Ureter (tissue), 1 donor: ENCODE results near the gene PRKCSH. TPM values are rescaled to one million over a fixed set of nuclear protein-coding genes. Genes with fewer than 3 reads are reported as not detected.
"Not testable (repeated sequence)": the region's sequence is repeated elsewhere in the genome, so short reads cannot be mapped to it uniquely, and the experiment has no call there.

Experiments
- DNase-seq: peaks from one replicate; pipeline ENCODE4 v3.0.0-alpha.2; 2020; ENCODE audit warnings: low spot score
- total RNA-seq: library from RNA; stranded (reverse); gene quantifications from one replicate; pipeline ENCODE4 v1.2.4, GENCODE V29; 2023
- donor health status: DM: yes; HTN: yes; CAD: no.

PRKCSH gene
- total RNA-seq, 1 donor from 2014 or later = 267 TPM

DNA sequence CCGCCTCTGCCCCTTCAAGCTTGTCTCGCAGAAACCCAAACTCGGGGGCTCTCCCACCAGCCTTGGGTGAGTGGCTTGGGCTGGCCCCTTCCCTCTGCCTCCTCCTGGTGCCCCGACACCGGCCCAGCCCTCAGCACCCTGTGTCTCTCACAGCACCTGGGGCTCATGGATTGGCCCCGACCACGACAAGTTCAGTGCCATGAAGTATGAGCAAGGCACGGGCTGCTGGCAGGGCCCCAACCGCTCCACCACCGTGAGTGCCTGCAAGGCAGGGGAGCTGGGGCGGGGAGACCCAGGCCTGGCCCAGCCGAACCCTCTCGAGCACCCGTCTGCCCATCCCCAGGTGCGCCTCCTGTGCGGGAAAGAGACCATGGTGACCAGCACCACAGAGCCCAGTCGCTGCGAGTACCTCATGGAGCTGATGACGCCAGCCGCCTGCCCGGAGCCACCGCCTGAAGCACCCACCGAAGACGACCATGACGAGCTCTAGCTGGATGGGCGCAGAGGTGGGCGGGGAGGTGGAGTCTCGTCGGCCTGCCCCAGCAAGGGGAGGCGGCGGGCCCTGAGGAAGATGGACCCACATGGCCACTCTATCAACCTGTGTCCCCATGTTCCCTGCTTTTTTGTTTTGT lies 13.6 kb downstream of the PRKCSH start:
- DNase-seq = no peak

GRCh38 chr19:11450570-11451326 lies 15.3 kb downstream of the PRKCSH start:
- DNase-seq = no peak

DNA sequence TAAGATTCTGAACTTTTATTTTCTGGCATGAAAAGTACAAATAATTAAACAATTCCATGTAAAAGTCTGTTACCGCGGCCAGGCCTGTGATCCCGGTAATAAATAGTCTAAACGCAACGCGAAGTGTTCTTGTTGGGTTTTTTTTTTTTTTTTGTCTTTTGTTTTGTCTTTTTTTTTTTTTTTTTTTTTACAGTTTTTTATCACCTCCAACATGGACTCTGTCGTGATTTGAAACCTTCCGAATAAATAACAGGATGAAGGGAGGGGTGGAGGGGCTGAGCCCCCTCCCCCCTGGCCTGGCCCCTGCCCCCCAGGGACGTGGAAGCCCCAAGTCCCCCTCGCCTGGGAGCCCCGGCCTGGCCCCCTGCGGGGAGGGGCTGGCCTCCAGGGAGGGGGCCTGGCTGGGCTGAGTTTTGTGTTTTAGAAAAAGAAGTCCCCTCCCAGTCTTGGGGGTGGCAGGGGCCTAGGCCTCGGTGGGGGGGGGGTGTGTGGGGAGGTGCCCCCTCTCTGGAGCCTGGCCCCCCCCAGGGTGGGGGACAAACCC lies 16.0 kb downstream of the PRKCSH start:
- DNase-seq = no peak

- DNase-seq = no peak
These were observed 16.6 kb downstream of the PRKCSH start for GRCh38 chr19:11451871-11452619.

DNA sequence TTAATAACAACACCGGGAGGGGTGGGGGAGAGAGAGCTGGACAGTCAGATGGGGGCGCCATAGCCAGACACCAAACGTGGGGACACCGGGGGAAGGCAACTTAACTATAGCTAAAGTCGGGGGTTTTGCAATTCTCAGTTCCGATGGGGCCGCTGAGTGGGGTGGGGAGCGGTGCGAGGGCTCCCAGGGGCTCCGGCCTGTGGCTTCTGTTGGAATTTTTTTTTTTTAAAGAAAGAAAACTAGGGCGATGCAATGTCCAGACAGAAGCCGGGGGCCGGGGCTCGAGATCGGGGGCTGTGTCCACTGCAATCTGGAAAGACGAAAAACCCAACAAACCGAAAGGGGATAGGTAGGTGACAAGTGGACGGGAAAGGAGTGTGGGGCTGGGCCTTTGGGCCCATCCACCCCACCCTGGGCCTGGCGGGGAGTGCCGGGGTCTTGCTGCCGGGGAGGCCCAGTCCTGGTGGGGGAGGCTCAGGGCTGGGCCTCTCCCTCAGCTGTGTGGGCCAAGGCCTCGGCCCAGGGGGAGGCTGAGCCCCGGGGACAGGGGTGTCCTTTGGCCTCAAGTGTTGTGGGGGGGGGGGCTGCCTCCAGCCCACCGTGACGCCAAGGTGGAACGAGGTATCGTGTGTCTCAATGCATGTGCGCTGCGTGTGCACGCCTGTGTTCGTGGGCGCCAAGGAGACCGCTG lies 17.3 kb downstream of the PRKCSH start:
- DNase-seq = no peak

GRCh38 chr19:11453468-11454341 lies 18.3 kb downstream of the PRKCSH start:
- no peak for DNase-seq

DNA sequence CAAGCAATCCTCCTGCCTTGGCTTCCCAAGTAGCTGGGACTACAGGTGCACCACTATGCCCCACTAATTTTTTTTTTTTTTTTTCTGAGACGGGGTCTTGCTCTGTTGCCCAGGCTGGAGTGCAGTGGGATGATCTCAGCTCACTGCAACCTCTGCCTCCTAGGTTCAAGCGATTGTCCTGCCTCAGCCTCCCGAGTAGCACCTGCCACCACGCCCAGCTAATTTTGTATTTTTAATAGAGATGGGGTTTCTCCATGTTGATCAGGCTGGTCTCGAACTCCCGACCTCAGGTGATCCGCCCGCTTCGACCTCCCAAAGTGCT lies 19.8 kb downstream of the PRKCSH start:
- not testable (repeated sequence) for DNase-seq

DNA sequence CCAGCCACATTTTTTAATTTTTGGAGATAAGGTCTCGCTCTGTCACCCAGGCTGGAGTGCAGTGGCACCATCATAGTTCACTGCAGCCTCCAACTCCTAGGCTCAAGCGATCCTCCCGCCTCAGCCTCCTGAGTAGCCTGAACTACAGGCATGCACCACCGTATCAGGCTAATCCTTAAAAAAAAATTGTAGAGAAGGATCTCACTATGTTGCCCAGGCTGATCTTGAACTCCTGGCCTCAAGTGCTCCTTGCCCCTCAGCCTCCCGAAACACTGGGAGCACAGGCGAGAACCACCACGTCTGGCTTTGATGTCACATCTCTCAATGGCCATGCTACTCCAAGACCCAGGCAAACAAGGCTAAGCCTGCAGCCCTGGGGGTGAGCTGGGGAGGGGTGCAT lies 21.2 kb downstream of the PRKCSH start:
- no peak for DNase-seq

GRCh38 chr19:11457115-11457514 lies 21.7 kb downstream of the PRKCSH start:
- DNase-seq = no peak

DNA sequence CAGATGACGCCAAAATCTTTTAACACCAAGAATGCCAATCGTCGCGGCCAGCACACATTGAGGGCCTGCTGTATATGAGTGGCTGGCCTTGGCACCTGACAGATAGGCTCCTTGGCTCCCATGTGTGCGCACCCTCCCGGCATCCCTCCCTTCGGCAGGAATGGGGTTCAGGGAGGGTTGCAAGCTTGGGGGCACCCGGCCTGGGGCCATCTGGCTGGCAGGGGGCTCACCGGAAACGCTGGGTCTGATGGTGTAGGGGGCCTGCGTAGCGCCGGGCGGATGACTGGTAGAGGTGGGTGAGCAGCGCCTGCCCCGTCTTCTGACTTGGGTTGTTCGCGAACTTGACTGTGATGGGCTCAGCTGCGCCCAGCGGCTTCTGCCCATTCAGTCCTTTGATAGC lies 22.4 kb downstream of the PRKCSH start:
- no peak for DNase-seq

DNA sequence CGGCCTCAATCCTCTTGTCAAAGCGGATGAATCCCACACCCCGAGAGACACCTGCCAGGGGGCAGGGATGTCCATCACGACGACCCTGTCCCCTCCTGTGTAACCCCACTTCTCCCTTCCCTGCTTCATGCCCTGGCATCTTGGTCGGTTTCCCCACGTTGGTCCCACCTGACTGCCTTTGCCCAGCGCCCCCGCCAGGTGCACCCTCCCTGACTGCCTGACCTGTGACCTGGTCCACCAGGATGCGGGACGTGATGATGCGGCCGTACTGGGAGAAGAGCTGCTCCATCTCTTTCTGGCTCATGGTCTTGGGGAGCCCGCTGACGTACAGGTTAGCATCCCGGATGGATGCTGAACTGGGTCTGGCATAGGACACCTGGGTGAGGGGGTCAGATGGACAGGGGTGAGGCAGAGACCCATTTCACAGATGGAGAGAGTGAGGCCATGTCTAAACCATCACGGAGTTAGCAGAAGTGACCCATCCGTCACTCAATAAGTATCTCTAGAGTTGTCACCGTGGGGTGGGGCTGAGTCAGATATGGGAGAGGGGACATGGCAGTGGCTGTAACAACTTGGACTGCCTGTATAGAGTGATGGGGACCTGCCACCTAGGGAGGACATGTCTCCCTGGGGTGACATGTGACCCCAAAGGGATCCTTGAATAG lies 22.9 kb downstream of the PRKCSH start:
- DNase-seq = no peak

- DNase-seq = not testable (repeated sequence)
These were observed 23.5 kb downstream of the PRKCSH start for GRCh38 chr19:11458912-11459311.

GRCh38 chr19:11460207-11460606 lies 24.8 kb downstream of the PRKCSH start:
- no peak for DNase-seq

GRCh38 chr19:11461453-11461852 lies 26.0 kb downstream of the PRKCSH start:
- no peak for DNase-seq

DNA sequence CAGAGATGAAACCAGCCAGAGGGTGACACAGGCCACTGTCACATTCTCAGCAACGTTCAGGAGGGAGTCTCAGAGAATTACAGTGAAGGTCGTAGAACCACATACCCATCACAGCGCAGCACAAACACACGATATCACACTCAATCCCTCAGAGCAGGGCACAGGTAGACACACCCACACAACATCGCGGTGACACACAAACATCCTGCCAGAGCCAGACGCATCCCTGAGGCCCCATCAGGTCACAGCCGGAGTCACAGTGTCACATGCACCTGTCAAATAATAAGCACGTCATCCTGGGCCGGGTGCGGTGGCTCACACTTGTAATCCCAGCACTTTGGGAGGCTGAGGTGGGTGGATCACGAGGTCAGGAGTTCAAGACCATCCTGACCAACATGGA lies 28.0 kb downstream of the PRKCSH start:
- no peak for DNase-seq

- DNase-seq = no peak
These were observed 29.2 kb downstream of the PRKCSH start for GRCh38 chr19:11464333-11465265.

DNA sequence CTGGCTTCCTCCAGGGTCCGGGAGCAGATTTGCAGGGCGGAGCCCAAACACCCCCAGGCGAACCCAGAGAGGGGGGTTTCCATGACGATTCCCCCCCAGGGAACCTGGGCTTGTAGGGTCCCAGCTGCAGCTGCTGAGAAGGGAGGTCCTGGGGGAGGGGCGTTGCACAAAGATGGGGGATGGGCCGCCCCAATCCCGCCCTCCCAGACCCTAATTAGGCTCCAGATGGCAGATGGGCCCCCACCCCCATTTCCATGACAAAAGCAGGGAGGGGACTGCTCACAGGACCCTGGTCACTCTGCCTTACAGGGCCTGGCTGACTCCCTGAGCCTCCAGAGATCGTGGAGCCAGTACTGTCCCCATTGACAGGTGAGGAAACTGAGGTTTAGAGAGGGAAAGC lies 30.2 kb downstream of the PRKCSH start:
- no peak for DNase-seq

- not testable (repeated sequence) for DNase-seq
These were observed 32.9 kb downstream of the PRKCSH start for GRCh38 chr19:11468266-11468845.

DNA sequence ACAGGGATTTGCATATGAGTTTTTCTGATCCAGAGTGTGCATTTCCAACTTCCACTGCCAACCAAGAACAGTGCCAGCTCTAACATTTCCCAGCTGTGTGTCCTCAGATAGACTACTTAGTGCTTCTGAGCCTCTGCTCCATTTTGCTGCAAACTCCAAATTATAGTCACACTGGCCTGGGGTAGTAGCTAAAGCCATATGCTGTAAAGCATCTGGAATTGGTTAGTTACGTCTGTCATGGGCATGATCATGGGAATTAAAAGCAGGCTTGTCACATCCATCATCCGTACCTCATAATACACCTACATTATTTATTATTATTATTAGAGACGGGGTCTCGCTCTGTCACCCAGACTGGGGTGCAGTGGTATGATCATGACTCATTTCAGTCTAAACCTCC lies 38.3 kb downstream of the PRKCSH start:
- DNase-seq = no peak
